Osteoblast (primary cell): ENCODE data around the gene GOLM1. TPM values are rescaled to one million over a fixed set of nuclear protein-coding genes. Genes with fewer than 3 reads are reported as not detected.

Source experiments
- DNase-seq: peaks from one replicate; pipeline ENCODE4 v3.0.0; 2011; ENCODE audit warnings: low spot score, mixed read lengths; ENCODE audit not compliant: insufficient read length; ENCODE audit errors: missing footprints
- H2AFZ ChIP-seq: 2 replicates; pipeline ENCODE4 v1.6.0; 2011; ENCODE audit warnings: mild to moderate bottlenecking, low read length
- H3K27ac ChIP-seq: 2 replicates; pipeline ENCODE4 v1.5.1; 2011; ENCODE audit warnings: mild to moderate bottlenecking, low read depth, low read length, moderate library complexity
- H3K27me3 ChIP-seq: 2 replicates; pipeline ENCODE4 v1.6.0; 2012; ENCODE audit warnings: mild to moderate bottlenecking, control low read depth, inconsistent platforms, low read length, moderate library complexity; ENCODE audit not compliant: insufficient read depth
- H3K36me3 ChIP-seq: 2 replicates; pipeline ENCODE4 v1.5.1; 2011; ENCODE audit warnings: mild to moderate bottlenecking, low read length, control low read depth, moderate library complexity; ENCODE audit not compliant: insufficient read depth
- H3K4me1 ChIP-seq: 2 replicates; pipeline ENCODE4 v1.5.1; 2011; ENCODE audit warnings: mild to moderate bottlenecking, low read length, control low read depth, moderate library complexity; ENCODE audit not compliant: insufficient read depth
- H3K4me2 ChIP-seq: 2 replicates; pipeline ENCODE4 v1.6.0; 2011; ENCODE audit warnings: mild to moderate bottlenecking, low read length; ENCODE audit not compliant: insufficient read depth
- H3K4me3 ChIP-seq: fragments of 200-600 bp; sonication (generic); 3 replicates; pipeline ENCODE4 v1.5.1; 2012; ENCODE audit warnings: mild to moderate bottlenecking, low read length, inconsistent platforms; ENCODE audit not compliant: insufficient read depth
- H3K79me2 ChIP-seq: 2 replicates; pipeline ENCODE4 v1.6.0; 2012; ENCODE audit warnings: mild to moderate bottlenecking, low read length, control low read depth, inconsistent platforms; ENCODE audit not compliant: insufficient read depth
- H3K9me3 ChIP-seq: 2 replicates; pipeline ENCODE4 v1.5.1; 2011; ENCODE audit warnings: low read depth, low read length, control low read depth
- H4K20me1 ChIP-seq: 2 replicates; pipeline ENCODE4 v1.6.0; 2012; ENCODE audit warnings: mild to moderate bottlenecking, low read length, control low read depth; ENCODE audit not compliant: insufficient read depth
- CTCF ChIP-seq: IDR thresholded peaks from 2 replicates; pipeline ENCODE4 v1.5.1; 2011; ENCODE audit warnings: mild to moderate bottlenecking, low read depth, low read length, moderate library complexity; ENCODE audit errors: extremely low read depth
- total RNA-seq: library from RNA; depleted of rRNA; stranded (reverse); fragments of >200 nt; gene quantifications from 2 replicates; pipeline ENCODE4 v1.2.3, GENCODE V29; 2012

Gene GOLM1
- total RNA-seq, 1 donor, result 85.0 TPM

GRCh38 chr9:86077276-86077675, 22.1 kb downstream of the GOLM1 start:
- Histone ChIP-seq H3K4me2 (no peak overlapping the region), H3K36me3 (no peaks in the 10 kb centered on the region), H3K27ac (no peak overlapping the region), H3K9me3 (no peaks in the 10 kb centered on the region), H3K27me3 (no peaks in the 10 kb centered on the region), H3K4me1 (peaks cover 22% of the 10 kb centered on the region), H4K20me1 (no peaks in the 10 kb centered on the region), H3K4me3 (no peak overlapping the region), H3K79me2 (no peaks in the 10 kb centered on the region), H2AFZ (no peak overlapping the region)
- DNase-seq, result no peak
- TF ChIP-seq CTCF, result no peak

GRCh38 chr9:86075132-86076109, 23.9 kb downstream of the GOLM1 start:
- Histone ChIP-seq H3K27ac (no peak overlapping the region), H3K36me3 (no peaks in the 10 kb centered on the region), H4K20me1 (no peaks in the 10 kb centered on the region), H2AFZ (no peak overlapping the region), H3K9me3 (no peaks in the 10 kb centered on the region), H3K79me2 (no peaks in the 10 kb centered on the region), H3K27me3 (no peaks in the 10 kb centered on the region), H3K4me2 (no peak overlapping the region), H3K4me1 (peaks cover 28% of the 10 kb centered on the region), H3K4me3 (no peak overlapping the region)
- no peak for TF ChIP-seq CTCF
- no peak for DNase-seq

- Histone ChIP-seq H3K27me3 (no peaks in the 10 kb centered on the region), H3K36me3 (no peaks in the 10 kb centered on the region), H3K4me1 (peaks cover 26% of the 10 kb centered on the region), H3K79me2 (no peaks in the 10 kb centered on the region), H2AFZ (no peak overlapping the region), H4K20me1 (no peaks in the 10 kb centered on the region), H3K9me3 (no peaks in the 10 kb centered on the region), H3K27ac (no peak overlapping the region), H3K4me2 (no peak overlapping the region), H3K4me3 (no peak overlapping the region)
- no peak for TF ChIP-seq CTCF
- DNase-seq, result no peak
These were observed 25.5 kb downstream of the GOLM1 start for GRCh38 chr9:86073839-86074238.

GRCh38 chr9:86072394-86072877, 26.9 kb downstream of the GOLM1 start:
- H3K4me3 ChIP-seq, result no peak overlapping the region
- peaks cover 26% of the 10 kb centered on the region for H3K4me1 ChIP-seq
- no peak for TF ChIP-seq CTCF
- peak overlapping the region; percentile 84 for H2AFZ ChIP-seq
- H3K9me3 ChIP-seq, result no peaks in the 10 kb centered on the region
- no peaks in the 10 kb centered on the region for H3K36me3 ChIP-seq
- peak overlapping the region; percentile 78 for H3K27ac ChIP-seq
- H3K4me2 ChIP-seq, result peak overlapping the region; percentile 41
- H4K20me1 ChIP-seq, result no peaks in the 10 kb centered on the region
- H3K79me2 ChIP-seq, result no peaks in the 10 kb centered on the region
- no peaks in the 10 kb centered on the region for H3K27me3 ChIP-seq
- DNase-seq, result peak; percentile 86
